NB4 (cell line): Measurements from ENCODE around the gene AKT3.
A peak's percentile ranks its signal among the peaks of the same experiment; 100 is the strongest.

Experiments
- DNase-seq: peaks from one replicate; pipeline ENCODE4 v3.0.0; 2010; ENCODE audit warnings: low read depth
- H3K4me3 ChIP-seq: one replicate; pipeline ENCODE4 v1.5.1; 2011; ENCODE audit warnings: mild to moderate bottlenecking, low read depth, low read length, moderate library complexity
- MYC ChIP-seq: IDR thresholded peaks from 2 replicates; pipeline ENCODE4 v1.6.1; 2011; ENCODE audit warnings: low read depth, low read length
- POLR2A ChIP-seq: IDR thresholded peaks from 2 replicates; pipeline ENCODE4 v1.6.1; 2011; ENCODE audit warnings: mild to moderate bottlenecking; ENCODE audit not compliant: insufficient read length; ENCODE audit errors: extremely low read depth
- TF ChIP-seq, protein P1 (sequence below): IDR thresholded peaks from 2 replicates; pipeline ENCODE4 v1.6.1; 2011; ENCODE audit warnings: low read depth, low read length
- TF ChIP-seq, protein P2 (sequence below): IDR thresholded peaks from one replicate; pipeline ENCODE4 v1.5.1; 2012; ENCODE audit warnings: low read depth, low read length

Gene AKT3

DNA sequence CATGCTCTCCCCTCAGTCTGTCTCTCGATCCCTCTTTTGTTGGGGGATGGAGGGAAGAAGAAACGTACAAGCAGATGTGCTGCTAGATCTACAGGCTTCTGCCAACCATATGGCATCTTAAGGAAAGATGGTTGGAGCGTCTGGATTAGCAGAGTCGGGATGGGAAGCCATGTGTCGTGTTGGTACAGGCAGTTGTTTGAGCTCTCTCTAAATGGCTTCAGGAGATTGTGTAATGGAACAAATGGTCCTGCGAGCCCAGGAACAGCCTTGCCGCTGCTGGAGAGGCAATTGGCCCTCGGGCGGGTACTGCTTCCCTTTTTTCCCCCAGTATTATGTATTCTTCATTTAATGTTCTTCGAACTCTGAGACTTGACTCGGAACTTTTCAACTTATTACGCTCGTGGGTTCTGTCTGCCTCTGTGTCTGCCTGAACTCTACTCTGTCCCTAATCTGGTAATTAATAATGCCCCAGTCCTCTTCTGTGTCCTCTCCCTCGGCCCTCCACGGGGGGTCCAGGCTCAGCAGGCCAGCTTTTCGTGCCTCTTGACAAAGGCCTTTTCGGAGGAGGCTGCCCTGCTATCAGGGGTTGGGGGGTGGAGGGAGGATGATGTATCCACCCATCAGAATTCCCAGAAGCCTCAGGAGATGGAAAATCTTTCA is 378.9 kb downstream of the AKT3 start:
- no peak overlapping the region for H3K4me3 ChIP-seq
- TF ChIP-seq MYC = no peak
- TF ChIP-seq, protein P1, sequence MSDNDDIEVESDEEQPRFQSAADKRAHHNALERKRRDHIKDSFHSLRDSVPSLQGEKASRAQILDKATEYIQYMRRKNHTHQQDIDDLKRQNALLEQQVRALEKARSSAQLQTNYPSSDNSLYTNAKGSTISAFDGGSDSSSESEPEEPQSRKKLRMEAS = peak; percentile 13; the same call in 1 of the 2 replicates
- DNase-seq = peak; percentile 56

DNA sequence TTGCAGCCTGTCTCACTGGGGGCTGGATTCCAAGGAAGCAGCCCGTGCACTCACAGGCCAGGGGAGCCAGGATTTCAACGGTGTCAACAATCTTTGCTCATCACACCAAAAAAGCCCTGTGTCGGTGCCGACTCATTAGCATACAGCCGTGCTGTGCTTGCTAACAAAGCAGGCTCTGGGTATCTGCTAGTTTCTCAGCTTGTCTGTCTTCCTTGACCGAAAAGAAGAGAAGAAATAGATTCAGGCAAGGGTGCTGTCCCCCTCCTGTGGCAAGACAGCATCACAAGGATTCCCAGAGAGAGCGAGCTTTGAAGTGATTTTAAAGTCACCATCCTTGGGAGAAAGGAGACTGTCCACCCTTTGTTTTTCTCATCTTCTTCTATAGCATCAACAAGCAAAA is 379.5 kb downstream of the AKT3 start:
- DNase-seq = no peak

DNA sequence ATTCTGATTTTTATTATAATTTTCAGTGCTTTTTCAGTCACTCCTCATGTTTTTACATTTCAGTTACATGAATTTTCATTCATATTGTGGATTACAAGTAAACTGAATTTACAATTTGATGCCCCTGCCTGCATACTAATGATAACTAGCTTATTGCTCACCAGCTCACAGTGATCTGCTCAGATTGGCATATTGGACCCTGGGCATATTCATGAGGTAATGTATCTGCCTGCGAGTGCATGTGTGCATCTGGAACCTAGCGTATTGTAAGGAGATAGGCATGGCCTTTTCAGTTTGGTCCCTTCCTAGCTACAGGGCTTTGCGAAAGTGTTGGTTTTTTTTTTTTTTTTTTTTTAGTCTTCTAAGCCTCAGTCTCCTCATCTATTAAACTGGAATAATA is 380.5 kb downstream of the AKT3 start:
- H3K4me3 ChIP-seq = no peak overlapping the region
- TF ChIP-seq MYC = no peak
- TF ChIP-seq, protein P1 = no peak
- TF ChIP-seq, protein P2, sequence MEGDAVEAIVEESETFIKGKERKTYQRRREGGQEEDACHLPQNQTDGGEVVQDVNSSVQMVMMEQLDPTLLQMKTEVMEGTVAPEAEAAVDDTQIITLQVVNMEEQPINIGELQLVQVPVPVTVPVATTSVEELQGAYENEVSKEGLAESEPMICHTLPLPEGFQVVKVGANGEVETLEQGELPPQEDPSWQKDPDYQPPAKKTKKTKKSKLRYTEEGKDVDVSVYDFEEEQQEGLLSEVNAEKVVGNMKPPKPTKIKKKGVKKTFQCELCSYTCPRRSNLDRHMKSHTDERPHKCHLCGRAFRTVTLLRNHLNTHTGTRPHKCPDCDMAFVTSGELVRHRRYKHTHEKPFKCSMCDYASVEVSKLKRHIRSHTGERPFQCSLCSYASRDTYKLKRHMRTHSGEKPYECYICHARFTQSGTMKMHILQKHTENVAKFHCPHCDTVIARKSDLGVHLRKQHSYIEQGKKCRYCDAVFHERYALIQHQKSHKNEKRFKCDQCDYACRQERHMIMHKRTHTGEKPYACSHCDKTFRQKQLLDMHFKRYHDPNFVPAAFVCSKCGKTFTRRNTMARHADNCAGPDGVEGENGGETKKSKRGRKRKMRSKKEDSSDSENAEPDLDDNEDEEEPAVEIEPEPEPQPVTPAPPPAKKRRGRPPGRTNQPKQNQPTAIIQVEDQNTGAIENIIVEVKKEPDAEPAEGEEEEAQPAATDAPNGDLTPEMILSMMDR = no peak
- no peak for TF ChIP-seq POLR2A
- no peak for DNase-seq

More for the DNA sequence above, 379.5 kb downstream of the AKT3 start:
- TF ChIP-seq MYC = no peak
- TF ChIP-seq, protein P2 = no peak
- no peak for TF ChIP-seq POLR2A
- TF ChIP-seq, protein P1 = no peak
- no peak overlapping the region for H3K4me3 ChIP-seq

GRCh38 chr1:243465738-243466137 is 384.3 kb downstream of the AKT3 start:
- no peak overlapping the region for H3K4me3 ChIP-seq
- DNase-seq = no peak
- TF ChIP-seq MYC = no peak
- TF ChIP-seq, protein P2 = no peak
- no peak for TF ChIP-seq POLR2A
- TF ChIP-seq, protein P1 = no peak

DNA sequence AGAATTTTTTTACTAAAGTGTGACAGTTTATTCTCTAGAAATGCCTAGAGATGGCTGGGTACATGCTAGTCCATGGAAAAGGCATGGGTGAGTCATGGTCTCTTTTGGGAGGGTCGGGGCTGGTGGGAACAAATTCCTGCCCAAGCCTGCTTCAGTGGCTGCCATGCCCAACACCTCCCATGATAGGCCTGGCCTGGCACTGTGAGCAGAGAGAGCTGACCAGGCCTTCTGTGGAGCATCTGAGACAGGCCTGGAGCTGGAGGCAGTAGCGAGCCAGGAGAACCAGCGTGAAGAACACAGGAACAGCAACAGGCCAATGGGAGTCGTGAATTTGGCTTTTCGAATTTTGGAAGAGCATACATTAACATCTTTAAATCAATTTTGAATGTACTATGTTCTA is 385.0 kb downstream of the AKT3 start:
- H3K4me3 ChIP-seq = no peak overlapping the region
- TF ChIP-seq, protein P2 = no peak
- TF ChIP-seq MYC = no peak
- TF ChIP-seq POLR2A = no peak
- TF ChIP-seq, protein P1 = no peak
- no peak for DNase-seq

DNA sequence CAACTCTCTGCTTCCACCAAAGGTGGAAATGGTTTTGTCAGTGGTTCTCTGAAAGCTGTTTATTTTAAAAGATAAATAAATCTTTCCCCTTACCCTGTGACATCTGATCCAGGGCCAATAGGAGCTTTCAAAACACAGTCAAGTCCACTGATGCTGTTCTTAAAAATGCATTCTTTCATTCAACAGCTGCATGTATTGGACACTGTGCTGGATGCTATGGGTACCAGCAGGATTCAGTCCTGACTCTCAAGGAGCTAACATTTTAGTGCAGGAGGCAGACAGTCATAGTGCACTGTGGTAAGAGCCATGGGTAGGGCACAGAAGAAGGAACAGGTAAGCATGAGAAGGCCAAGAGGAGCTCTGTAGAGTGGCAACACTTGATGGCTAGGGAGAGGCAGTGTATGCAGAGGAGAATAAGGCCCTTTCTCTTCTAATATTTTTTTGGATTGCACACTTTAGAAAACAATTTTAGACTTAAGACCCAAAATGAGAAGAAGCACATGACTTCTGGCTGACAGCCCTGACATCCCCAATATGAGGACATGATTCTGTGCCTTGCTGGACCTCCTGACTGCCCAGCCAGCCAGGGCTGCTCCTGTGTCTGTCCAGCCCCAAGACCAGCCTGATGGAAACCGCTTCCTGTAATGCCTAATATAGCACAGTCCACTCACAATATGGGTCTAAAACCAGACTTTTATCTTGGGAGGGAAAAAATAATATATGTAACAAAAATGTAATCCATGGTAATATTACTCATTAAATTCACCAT is 386.9 kb downstream of the AKT3 start:
- no peak overlapping the region for H3K4me3 ChIP-seq
- no peak for DNase-seq
- TF ChIP-seq, protein P1 = no peak
- TF ChIP-seq POLR2A (no peak), MYC (no peak)
- TF ChIP-seq, protein P2 = no peak
